EL (cell line): ENCODE data around the gene KRIT1.

Experiments
- DNase-seq: peaks from one replicate; pipeline ENCODE4 v3.0.0-alpha.2; 2016

The KRIT1 gene

GRCh38 chr7:92245487-92246359, at the start of gene KRIT1, which contains the start of gene ANKIB1:
TSS of gene KRIT1 (minus strand) at chr7:92245914. CDS start at chr7:92242135, 3,779 bp downstream.
TSS of gene ANKIB1 (plus strand) at chr7:92245974. CDS start at chr7:92294979, 49,005 bp downstream.
- DNase-seq: peak; percentile 85

- DNase-seq: no peak
These were observed 49.7 kb upstream of the KRIT1 start for GRCh38 chr7:92295391-92295790.

GRCh38 chr7:92293896-92294590, 48.3 kb upstream of the KRIT1 start:
- no peak for DNase-seq

- no peak for DNase-seq
These were observed 47.3 kb upstream of the KRIT1 start for GRCh38 chr7:92292981-92293380.

- DNase-seq: no peak
These were observed 43.6 kb upstream of the KRIT1 start for GRCh38 chr7:92289321-92289720.

DNA sequence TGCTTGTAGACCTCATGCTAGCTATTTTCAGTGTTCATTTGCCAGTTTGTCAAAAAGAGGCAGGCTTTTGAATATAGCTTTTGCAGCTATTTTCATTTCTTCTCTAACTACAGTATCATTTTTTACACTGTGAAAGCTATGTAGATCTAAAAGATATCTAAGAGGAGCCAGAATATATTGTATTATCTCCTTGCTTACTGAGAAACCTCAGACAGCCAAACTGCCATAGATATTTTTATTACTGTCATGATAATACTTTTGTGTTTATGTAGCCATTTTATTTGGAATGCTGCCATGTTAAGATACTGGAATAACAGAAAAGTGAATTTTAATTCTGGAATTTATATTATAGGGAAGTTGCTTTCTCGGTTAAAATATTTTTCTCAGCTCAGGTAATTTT, 37.2 kb upstream of the KRIT1 start:
- DNase-seq: no peak

DNA sequence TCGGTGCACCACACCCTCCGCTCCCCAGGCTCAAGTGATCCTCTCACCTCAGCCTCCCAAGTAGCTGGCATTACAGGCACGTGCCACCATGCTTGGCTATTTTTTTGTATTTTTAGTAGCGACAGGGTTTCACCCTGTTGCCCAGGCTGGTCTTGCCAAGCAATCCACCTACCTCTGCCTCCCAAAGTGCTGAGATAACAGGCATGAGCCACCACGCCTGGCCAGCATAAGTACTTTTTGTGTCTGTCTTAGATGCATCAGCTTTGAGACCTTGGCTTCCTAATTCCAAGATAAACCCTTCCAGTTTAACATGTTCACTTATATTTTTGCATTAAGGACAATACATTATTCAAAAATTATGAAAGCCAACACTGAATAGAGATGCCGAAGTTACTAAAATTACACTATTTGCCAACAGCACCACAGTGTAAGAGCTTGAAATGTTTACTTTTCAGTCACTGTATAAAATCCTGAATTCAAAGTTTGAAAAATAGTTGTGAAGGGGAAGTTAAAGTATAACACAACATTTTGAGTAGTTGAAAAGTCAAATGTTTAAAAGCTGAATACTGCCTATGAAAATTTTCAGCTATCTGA, 36.6 kb upstream of the KRIT1 start:
- DNase-seq: no peak

DNA sequence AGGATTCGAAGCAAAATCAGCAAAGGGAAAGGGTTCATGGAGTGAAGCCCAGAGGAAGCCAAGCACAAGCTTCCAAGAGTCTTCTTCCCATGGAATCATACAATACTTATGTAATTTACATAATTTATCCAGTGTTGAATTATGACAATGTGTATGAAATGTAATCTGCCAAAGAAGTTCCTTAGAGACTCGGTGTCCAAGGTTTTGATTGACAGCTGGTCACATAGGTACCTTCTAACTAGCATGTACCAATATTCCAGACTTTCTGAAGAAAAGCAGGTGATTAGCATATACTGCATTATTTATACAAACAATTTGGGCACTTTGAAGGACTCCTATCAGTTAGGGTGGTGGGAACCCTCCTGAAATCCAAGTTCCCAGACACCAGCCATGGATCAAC, 35.3 kb upstream of the KRIT1 start:
- no peak for DNase-seq

- DNase-seq: no peak
These were observed 33.8 kb upstream of the KRIT1 start for GRCh38 chr7:92279396-92280031.

DNA sequence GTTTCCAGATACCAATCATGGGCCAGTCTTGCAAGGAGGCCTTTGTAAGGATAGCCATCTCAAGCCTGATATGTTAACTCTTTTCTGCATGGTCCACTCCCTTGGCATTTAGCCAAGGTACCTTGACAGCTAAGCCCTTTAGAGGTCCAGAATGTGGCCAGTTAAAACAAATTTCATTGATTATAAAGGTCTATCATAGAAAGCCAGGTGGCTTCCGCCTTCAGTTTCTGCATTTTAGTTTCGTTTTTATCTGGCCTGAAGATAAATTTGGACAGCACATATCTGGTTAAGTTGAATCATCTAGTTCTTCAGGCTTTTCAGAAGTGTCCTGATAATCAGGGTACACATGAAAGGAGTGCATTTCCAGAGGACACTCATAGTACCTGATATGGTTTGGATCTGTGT, 30.7 kb upstream of the KRIT1 start:
- DNase-seq: no peak

DNA sequence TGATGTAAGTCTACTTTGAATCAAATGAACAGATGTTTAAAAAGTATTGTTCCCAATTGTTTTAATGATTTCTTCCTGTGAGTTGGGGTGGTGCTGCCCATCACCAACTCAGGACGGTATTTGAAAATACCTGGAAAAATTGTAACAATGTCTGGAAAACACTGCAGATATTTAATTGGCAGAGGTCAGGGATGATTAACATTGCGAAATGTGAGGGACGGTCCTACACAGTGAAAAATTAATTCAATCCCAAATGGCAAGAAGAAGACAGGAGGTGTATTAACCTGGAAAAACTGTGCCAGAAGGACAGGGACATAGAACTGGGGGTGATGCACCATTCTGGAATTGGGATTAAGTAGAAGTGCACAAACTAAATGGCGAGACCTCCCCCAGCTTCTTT, 29.6 kb upstream of the KRIT1 start:
- no peak for DNase-seq

DNA sequence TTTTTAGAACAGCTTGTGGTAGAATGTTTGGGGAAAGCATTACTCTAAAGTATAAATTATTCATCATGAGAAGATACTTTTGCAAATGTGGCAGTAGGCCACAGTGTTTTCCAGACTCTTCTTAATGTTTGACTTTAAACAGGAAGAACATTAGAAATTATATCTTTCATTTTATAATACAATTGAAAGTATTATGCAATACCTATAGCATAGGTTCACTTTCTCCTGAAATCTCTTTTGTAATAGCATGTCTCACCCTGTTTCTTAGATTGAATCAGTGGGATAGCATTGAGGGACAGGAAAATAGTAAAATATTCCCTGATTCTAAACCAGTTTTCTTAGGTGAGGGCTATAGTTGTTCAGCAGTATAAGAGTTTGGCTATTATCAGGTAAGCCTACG, 23.2 kb upstream of the KRIT1 start:
- DNase-seq: no peak

DNA sequence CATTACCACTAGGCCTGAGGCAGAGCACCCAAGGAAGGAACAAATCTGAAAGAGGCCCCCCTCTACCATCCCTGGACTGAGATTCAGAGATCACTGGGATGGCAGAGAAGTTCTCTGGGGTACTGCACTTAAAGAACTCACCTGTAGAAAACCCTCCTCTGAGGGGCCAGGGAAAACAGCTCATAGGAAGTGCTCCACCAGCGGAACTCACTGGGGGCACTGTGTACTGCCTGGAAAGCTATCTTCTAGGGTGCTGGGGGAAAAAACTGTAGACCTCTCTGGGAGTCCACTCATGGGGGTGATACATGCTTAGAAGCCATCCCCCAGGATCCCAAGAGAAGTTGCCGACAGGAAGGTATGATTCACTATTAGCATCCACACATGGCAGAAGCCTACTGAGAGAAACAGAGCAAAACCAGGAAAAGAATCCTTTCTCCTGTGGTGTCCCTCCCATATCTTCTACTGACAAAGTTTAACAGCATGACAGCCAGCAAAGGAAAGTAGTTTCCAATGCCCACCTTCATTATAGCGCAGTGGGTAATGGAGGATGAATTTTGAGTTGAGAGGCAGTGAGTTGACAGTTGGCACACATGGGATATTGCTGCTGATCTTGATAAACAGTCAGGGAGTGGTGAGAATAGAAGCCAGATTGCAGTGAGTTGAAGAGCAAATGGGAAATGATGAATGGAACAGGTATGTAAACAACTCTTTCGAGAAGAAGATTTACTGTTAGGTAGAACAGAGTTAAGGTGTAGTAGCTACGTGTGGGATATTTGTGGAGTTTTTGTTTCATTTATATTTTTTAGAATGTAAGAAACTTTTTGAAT, 20.9 kb upstream of the KRIT1 start:
- peak; percentile 10 for DNase-seq

- peak; percentile 36 for DNase-seq
These were observed 14.6 kb upstream of the KRIT1 start for GRCh38 chr7:92260248-92260781.

DNA sequence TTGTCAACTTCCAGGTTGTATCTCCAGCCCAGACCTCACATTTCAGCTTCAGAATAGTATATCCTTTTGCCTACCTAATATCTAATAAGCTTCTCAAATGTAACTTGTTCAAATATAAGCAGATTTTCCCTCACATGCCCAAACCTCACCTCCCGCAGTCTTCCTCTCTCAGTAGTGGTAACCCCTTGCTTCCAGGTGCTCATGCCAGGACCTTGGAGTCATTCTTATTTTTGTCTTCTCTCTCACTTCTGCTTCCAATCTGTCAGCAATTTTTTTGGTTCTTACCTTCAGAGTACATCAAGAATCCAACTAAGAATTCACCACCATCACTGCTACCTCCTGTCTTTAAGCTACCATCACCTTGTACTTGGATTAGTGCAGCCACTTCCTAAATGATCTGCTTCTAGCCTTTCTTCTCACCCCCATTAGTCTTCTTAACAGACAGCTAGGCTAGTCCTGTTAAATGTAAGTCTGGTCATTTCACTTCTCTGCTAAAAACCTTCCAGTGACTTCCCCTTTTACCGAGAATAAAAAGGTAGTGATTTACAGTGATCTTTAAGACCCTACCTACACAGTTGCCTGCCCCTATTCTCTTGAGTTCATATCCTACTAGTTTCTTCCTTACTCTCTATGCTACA, 14.0 kb upstream of the KRIT1 start:
- no peak for DNase-seq

DNA sequence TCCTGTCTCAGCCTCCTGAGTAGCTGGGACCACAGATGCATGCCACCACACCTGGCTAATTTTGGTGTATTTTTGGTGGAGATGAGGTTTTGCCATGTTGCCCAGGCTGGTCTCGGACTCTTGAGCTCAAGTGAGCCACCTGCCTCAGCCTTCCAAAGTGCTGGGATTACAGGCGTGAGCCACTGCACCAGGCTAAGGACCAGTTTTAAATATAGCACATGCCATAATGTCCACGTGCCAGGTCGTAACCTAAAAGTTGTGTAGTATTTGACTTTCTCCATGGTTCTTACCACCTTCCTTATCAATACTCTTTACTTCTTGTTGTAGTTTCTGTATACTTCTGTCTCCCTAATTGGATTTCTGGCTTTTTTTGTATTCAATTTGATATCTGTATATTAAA, 13.3 kb upstream of the KRIT1 start:
- no peak for DNase-seq

DNA sequence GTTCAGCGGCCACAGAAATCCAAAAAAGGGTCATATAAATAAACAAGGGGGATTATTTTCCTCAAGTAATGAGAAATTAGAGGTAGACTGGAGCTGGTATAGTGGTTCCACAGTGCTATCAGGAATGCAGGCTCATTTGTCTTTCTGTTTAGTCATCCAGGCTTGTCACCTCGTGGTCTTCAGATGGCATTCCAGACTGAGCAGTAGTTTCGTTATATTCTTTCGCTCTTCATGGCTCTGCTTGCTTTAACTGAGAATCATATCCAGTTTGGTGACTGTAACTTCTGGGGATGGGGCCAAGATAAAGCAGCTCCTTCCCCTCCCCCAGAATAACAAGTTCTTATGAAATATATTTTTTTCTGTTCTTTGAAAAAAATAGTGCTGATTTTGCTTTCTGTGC, 9.6 kb upstream of the KRIT1 start:
- DNase-seq: peak; percentile 82

GRCh38 chr7:92254800-92255199, 9.1 kb upstream of the KRIT1 start:
- peak; percentile 28 for DNase-seq

DNA sequence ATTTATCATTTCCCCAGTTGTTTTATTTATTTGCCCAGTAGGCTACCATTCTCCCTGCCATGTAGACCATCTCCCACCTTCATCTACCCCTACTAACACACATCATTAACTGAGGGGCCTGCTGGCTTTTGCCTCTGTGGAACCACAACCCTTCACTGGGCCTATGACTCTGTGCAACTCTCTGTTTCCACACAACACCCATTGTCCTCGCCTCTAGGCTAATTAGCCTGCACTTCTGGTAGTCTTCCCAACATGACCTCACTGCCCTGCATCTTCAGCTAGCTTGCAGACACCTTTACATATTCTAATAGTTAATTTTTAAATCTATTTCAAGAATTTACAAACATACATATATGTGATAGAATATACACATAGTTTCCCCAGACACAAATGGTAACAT, 7.5 kb upstream of the KRIT1 start:
- DNase-seq: no peak

DNA sequence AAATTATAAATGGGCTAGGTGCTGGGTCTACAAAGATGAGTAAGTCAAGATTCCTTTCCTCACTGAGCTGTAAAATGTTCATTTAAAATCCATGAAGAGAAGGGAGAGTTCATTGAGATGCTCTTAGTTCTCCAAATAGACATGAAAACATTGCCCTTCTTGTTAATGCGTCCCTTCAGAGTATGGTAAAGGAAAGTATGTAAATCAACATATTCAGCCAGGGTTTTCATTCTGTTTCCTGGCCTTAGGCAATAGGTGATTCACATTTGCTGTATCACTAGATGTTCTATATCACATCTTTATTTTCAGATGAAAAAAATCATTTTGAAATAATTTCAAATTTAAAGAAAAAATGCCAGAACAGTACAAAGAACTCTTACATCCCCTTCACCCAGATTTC, 5.5 kb upstream of the KRIT1 start:
- no peak for DNase-seq

DNA sequence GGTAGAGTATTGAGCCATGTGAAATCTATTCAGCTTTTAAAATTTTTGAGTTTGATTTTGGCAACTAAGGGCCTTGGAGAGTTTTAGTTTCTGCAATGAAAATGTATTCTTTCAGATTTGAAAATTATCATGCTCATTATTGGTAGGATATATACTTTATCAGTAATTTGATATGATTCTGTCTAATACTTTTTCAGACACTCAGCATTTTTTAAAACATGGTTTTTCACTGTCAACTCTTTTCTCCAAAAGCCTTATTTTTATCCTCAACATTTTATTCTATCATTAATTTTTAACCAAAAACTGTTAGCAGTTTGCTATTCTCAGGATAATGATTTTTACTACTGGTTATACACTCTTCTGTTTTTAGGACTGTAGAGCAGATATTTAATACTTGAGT, 4.9 kb upstream of the KRIT1 start:
- no peak for DNase-seq
